NB4 (cell line): Measurements from ENCODE around the gene TCEA3.

ENCODE experiments used
- MYC ChIP-seq: IDR thresholded peaks from 2 replicates; pipeline ENCODE4 v1.6.1; 2011; ENCODE audit warnings: low read depth, low read length
- TF ChIP-seq, protein P1 (sequence below): IDR thresholded peaks from one replicate; pipeline ENCODE4 v1.5.1; 2012; ENCODE audit warnings: low read depth, low read length

DNA sequence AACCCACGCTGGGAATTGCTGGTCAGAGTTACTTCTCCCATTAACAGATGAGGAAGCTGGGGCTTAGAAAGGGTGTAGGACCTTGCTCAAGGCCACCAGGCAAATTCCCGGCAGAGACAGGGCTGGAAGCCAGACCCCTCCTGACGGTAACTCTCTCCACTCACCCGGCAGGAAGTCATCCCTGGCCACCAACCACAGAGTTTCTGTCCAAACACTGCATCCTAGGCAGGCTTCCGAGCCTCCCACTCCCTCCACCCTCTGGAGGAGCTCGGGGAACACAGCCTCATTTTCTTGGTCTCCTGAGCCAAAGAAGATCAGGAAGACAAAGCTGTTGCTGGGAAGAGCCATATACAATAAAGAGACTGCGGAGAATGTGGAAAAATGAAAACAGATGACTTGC lies 29.9 kb downstream of the TCEA3 start:
- TF ChIP-seq MYC: no peak
- TF ChIP-seq, protein P1, sequence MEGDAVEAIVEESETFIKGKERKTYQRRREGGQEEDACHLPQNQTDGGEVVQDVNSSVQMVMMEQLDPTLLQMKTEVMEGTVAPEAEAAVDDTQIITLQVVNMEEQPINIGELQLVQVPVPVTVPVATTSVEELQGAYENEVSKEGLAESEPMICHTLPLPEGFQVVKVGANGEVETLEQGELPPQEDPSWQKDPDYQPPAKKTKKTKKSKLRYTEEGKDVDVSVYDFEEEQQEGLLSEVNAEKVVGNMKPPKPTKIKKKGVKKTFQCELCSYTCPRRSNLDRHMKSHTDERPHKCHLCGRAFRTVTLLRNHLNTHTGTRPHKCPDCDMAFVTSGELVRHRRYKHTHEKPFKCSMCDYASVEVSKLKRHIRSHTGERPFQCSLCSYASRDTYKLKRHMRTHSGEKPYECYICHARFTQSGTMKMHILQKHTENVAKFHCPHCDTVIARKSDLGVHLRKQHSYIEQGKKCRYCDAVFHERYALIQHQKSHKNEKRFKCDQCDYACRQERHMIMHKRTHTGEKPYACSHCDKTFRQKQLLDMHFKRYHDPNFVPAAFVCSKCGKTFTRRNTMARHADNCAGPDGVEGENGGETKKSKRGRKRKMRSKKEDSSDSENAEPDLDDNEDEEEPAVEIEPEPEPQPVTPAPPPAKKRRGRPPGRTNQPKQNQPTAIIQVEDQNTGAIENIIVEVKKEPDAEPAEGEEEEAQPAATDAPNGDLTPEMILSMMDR: no peak
